HL-60 (cell line): ENCODE measurements around the gene NTHL1.

ENCODE experiments used
- DNase-seq, 2 experiments: peaks; one replicate each; pipeline ENCODE4 v3.0.0-alpha.2; 2010 to 2020; ENCODE audit warnings: low read depth in 1 of 2, low spot score in 1 of 2
- H3K27ac ChIP-seq: fragments of 250-450 bp; sonication (Bioruptor Pico); replicated peaks from 2 replicates; pipeline ENCODE4 v1.5.1; 2020; ENCODE audit warnings: mild to moderate bottlenecking, moderate library complexity
- H3K27me3 ChIP-seq: fragments of 250-450 bp; sonication (Bioruptor Pico); 2 replicates; pipeline ENCODE4 v1.5.1; 2021; ENCODE audit warnings: mild to moderate bottlenecking, moderate library complexity; ENCODE audit not compliant: insufficient read depth, poor library complexity, severe bottlenecking
- H3K4me3 ChIP-seq: replicated peaks from 2 replicates; pipeline ENCODE4 v1.5.1; 2011; ENCODE audit warnings: mild to moderate bottlenecking, control low read depth, low read length; ENCODE audit not compliant: insufficient read depth
- CTCF ChIP-seq: IDR thresholded peaks from one replicate; pipeline ENCODE4 v1.5.1; 2011; ENCODE audit warnings: low read length, control low read depth, inconsistent platforms; ENCODE audit not compliant: insufficient read depth
- GABPA ChIP-seq: IDR thresholded peaks from 2 replicates; pipeline ENCODE4 v1.6.1; 2012; ENCODE audit warnings: low read depth
- POLR2AphosphoS5 ChIP-seq: IDR thresholded peaks from 2 replicates; pipeline ENCODE4 v1.6.1; 2012; ENCODE audit warnings: low read depth
- REST ChIP-seq: IDR thresholded peaks from 2 replicates; pipeline ENCODE4 v1.6.1; 2012; ENCODE audit warnings: low read depth; ENCODE audit not compliant: insufficient replicate concordance
- SPI1 ChIP-seq: IDR thresholded peaks from 2 replicates; pipeline ENCODE4 v1.6.1; 2012; ENCODE audit warnings: low read depth, mild to moderate bottlenecking, borderline replicate concordance

The NTHL1 gene

GRCh38 chr16:2087748-2088631 lies 40.4 kb upstream of the NTHL1 start:
- no peak overlapping the region for H3K4me3 ChIP-seq
- TF ChIP-seq CTCF (no peak), SPI1 (no peak), REST (no peak), POLR2AphosphoS5 (no peak), GABPA (no peak)
- no peak for DNase-seq
- H3K27me3 ChIP-seq, result no peaks in the 10 kb centered on the region
- no peak overlapping the region for H3K27ac ChIP-seq

DNA sequence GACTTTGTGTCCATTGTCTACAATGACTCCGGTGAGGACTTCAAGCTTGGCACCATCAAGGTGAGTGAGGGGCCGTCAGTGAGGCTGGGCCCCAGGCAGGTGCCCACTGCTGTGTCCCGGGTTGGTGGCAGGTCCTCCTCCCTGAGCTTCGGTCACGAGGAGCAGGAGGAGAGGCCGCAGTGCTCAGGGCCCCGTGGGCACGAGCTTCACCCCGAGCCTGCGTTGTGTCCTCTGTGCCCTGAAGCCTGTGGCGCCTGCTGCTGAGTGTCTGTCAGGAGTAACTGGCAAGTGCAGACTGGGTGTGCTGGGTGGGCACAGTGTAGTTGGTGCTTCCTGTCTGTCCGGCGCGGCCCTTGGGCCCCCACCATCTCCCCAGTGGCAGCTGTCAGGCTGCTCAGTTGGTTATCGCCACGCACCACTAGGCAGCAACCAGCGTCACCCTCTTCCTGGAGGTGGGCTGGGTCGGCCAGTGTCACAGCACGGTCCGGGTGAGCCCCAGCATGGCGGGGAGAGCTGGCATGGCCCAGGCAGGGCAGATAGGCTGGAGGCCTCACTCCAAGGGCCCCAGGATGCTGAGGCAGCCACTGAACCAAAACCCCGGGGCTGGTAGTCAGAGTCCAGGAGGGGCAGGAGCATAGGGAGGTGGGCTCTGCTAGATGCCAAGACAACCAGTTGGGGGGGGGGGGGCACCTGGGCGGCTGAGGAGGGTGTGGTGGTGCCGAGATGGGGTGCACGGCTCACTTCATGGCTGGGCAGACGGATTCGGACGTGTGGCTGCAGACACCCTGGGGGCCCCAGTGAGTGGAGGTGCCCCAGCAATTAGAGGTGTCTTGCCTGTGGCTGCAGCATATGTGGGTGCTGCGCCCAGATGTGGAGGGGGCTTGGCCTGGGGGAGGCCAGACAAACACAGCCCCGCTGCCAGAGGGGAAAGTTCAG lies 39.4 kb upstream of the NTHL1 start:
- no peak overlapping the region for H3K27ac ChIP-seq
- DNase-seq, result no peak
- no peak for TF ChIP-seq SPI1
- TF ChIP-seq POLR2AphosphoS5, result 0 out of 2 replicates have a peak, but pooled peaks have one; percentile 27
- no peak overlapping the region for H3K4me3 ChIP-seq
- H3K27me3 ChIP-seq, result no peaks in the 10 kb centered on the region

DNA sequence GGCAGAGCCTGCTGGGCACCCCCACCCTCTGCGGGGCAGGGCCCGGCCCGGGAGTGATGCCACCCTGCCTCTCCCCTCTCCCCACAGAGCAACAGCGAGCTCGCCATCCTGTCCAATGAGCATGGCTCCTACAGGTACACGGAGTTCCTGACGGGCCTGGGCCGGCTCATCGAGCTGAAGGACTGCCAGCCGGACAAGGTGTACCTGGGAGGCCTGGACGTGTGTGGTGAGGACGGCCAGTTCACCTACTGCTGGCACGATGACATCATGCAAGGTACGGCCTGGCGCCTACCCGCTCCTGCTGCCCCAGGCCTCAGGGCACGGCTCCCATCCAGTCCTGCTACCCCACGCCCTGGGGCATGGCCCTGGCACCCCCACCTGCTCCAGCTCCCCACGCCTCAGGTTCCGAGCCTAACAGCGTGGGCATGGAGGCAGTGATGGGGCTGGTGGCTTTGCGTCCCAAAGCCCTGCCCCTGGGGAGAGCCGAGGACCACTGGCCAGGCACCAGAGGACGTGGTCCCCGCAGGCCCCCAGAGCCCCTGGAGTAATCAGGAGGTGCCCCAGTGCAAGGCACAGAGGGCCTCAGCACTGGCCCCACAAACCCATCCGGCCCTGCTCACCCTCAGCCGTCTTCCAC lies 38.6 kb upstream of the NTHL1 start:
- DNase-seq, result no peak
- H3K27ac ChIP-seq, result no peak overlapping the region
- TF ChIP-seq SPI1, result no peak
- no peak for TF ChIP-seq POLR2AphosphoS5
- no peak for TF ChIP-seq GABPA
- no peak for TF ChIP-seq REST
- no peak for TF ChIP-seq CTCF
- no peak overlapping the region for H3K4me3 ChIP-seq
- H3K27me3 ChIP-seq, result no peaks in the 10 kb centered on the region

- no peaks in the 10 kb centered on the region for H3K27me3 ChIP-seq
- DNase-seq, result no peak
- H3K27ac ChIP-seq, result no peak overlapping the region
- H3K4me3 ChIP-seq, result no peak overlapping the region
- TF ChIP-seq POLR2AphosphoS5 (no peak), GABPA (no peak), CTCF (no peak), SPI1 (no peak), REST (no peak)
Measured at GRCh38 chr16:2085669-2086068, 38.0 kb upstream of the NTHL1 start.
